ENCODE data around the gene RIPPLY3. TPM values are rescaled to one million over a fixed set of nuclear protein-coding genes. Genes with fewer than 3 reads are reported as not detected.

RIPPLY3 gene
- total and polyA plus RNA-seq, 2 donors (not counting 1 experiment from before 2014, with no cell fraction given), result 0.03 TPM; not detected in 1

DNA sequence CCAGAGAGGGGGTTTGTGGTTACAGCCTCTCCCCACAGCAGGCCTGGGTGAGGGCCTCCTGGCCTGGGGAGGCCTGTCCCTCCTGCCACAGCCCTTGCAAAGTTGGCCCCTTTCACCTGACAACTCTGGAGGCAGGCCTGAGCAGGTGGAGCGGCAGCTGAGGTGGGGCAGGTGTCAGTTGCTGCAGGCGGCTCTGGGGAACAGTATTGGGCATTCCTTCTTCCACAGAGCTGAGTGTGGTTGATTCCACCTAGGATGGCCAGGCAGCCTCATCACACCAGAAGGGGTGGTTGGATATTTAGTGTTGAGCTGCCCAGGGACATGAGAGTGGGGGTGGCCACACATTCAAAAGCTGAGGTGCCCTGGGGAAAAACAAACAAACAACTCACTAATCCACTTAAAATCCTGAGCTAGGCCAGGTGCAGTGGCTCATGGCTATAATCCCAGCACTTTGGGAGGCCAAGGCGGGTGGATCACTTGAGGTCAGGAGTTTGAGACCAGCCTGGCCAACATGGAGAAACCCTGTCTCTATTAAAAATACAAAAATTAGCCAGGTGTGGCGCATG is 35.3 kb downstream of the RIPPLY3 start:
- DNase-seq (ENCODE audit: low read depth in 2 of 2), result no peak

DNA sequence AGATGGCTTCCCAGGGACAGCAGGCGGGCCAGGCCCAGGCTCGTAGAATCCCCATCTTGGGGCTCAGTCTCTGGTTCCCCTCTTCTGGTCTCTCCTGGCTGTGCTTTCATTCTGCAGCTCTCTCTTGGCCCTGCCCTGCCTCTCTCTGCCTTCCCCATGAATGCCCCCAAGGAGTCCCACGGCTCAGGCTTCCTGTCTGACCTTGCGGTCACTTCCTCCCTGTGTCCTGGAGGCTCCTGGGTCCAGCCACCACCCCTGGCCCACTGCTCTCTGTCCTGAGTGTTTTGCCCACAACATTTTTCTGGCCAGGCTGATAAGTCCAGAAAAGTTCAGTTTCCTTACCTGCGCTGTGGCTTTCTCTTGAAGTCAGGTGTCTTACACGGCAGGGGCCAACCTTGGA is 37.3 kb downstream of the RIPPLY3 start:
- no peaks in the 10 kb centered on the region for H4K20me1 ChIP-seq (ENCODE audit: control insufficient read depth, extremely low read depth, insufficient read depth, low read length)
- H3K27ac ChIP-seq (ENCODE audit: insufficient read depth, low read length), result no peak overlapping the region
- no peak overlapping the region for H2AFZ ChIP-seq (ENCODE audit: low read length)
- H3K27me3 ChIP-seq (ENCODE audit: control insufficient read depth, insufficient read depth, low read length), result no peaks in the 10 kb centered on the region
- no peaks in the 10 kb centered on the region for H3K79me2 ChIP-seq (ENCODE audit: control insufficient read depth, insufficient read depth, low read length)
- no peak overlapping the region for H3K9ac ChIP-seq (ENCODE audit: insufficient read depth, low read length)
- no peak for DNase-seq (ENCODE audit: low read depth in 2 of 2)
- no peaks in the 10 kb centered on the region for H3K4me1 ChIP-seq (ENCODE audit: control insufficient read depth, extremely low read depth, insufficient read depth, low read length)
- no peak overlapping the region for H3K4me3 ChIP-seq (replicated peaks in 1 of 4; ENCODE audit: control extremely low read depth in 1 of 4, insufficient read depth in 1 of 4, low read depth in 3 of 4, low read length in 4 of 4)
- no peaks in the 10 kb centered on the region for H3K36me3 ChIP-seq (ENCODE audit: control insufficient read depth, insufficient read depth, low read length)
- TF ChIP-seq, protein P1, sequence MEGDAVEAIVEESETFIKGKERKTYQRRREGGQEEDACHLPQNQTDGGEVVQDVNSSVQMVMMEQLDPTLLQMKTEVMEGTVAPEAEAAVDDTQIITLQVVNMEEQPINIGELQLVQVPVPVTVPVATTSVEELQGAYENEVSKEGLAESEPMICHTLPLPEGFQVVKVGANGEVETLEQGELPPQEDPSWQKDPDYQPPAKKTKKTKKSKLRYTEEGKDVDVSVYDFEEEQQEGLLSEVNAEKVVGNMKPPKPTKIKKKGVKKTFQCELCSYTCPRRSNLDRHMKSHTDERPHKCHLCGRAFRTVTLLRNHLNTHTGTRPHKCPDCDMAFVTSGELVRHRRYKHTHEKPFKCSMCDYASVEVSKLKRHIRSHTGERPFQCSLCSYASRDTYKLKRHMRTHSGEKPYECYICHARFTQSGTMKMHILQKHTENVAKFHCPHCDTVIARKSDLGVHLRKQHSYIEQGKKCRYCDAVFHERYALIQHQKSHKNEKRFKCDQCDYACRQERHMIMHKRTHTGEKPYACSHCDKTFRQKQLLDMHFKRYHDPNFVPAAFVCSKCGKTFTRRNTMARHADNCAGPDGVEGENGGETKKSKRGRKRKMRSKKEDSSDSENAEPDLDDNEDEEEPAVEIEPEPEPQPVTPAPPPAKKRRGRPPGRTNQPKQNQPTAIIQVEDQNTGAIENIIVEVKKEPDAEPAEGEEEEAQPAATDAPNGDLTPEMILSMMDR (conservative IDR thresholded peaks at IDR 0.05 in 1 of 2, IDR thresholded peaks at IDR 0.05 in 1 of 2; ENCODE audit: low read depth in 1 of 2, low read length in 2 of 2), result no peak
- TF ChIP-seq EZH2 (IDR thresholded peaks at IDR 0.05; ENCODE audit: low read length, missing control alignments), result no peak
- H3K9me3 ChIP-seq (ENCODE audit: control insufficient read depth, insufficient read depth, low read depth, low read length), result no peaks in the 10 kb centered on the region
- H3K4me2 ChIP-seq (ENCODE audit: extremely low read depth, insufficient read depth, low read length), result no peak overlapping the region

More for the DNA sequence above, 35.3 kb downstream of the RIPPLY3 start:
- no peaks in the 10 kb centered on the region for H3K9me3 ChIP-seq (ENCODE audit: control insufficient read depth, insufficient read depth, low read depth, low read length)
- no peak overlapping the region for H3K4me3 ChIP-seq (replicated peaks in 1 of 4; ENCODE audit: control extremely low read depth in 1 of 4, insufficient read depth in 1 of 4, low read depth in 3 of 4, low read length in 4 of 4)
- no peak overlapping the region for H3K27ac ChIP-seq (ENCODE audit: insufficient read depth, low read length)
- no peak overlapping the region for H3K9ac ChIP-seq (ENCODE audit: insufficient read depth, low read length)
- H3K4me1 ChIP-seq (ENCODE audit: control insufficient read depth, extremely low read depth, insufficient read depth, low read length), result no peaks in the 10 kb centered on the region
- TF ChIP-seq, protein P1 (conservative IDR thresholded peaks at IDR 0.05 in 1 of 2, IDR thresholded peaks at IDR 0.05 in 1 of 2; ENCODE audit: low read depth in 1 of 2, low read length in 2 of 2), result no peak
- no peak for TF ChIP-seq EZH2 (IDR thresholded peaks at IDR 0.05; ENCODE audit: low read length, missing control alignments)
- H3K36me3 ChIP-seq (ENCODE audit: control insufficient read depth, insufficient read depth, low read length), result no peaks in the 10 kb centered on the region
- no peak overlapping the region for H3K4me2 ChIP-seq (ENCODE audit: extremely low read depth, insufficient read depth, low read length)
- H4K20me1 ChIP-seq (ENCODE audit: control insufficient read depth, extremely low read depth, insufficient read depth, low read length), result no peaks in the 10 kb centered on the region
- H3K79me2 ChIP-seq (ENCODE audit: control insufficient read depth, insufficient read depth, low read length), result no peaks in the 10 kb centered on the region
- H3K27me3 ChIP-seq (ENCODE audit: control insufficient read depth, insufficient read depth, low read length), result peaks cover 3% of the 10 kb centered on the region
- no peak overlapping the region for H2AFZ ChIP-seq (ENCODE audit: low read length)

DNA sequence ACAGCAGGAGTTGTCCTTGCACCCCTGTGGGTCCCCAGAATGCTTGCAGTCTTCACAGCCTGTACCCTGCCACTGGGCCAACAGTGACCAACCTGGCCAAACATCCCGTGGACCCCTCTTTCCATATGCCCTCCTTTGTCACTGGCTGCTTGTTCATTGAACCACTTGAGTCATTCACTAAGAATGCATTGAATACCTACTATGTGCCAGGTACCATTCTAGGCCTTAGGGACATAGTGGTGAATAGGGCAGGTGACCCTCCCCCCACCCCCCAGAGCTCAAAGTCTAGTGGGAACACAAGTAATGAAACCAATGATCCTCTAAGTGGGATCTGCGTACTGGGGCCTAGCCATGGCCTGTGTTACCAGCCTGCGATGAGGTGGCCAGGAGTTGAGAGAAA is 38.1 kb downstream of the RIPPLY3 start:
- no peak for TF ChIP-seq EZH2 (IDR thresholded peaks at IDR 0.05; ENCODE audit: low read length, missing control alignments)
- Histone ChIP-seq H3K27me3 (ENCODE audit: control insufficient read depth, insufficient read depth, low read length) (no peaks in the 10 kb centered on the region), H3K9me3 (ENCODE audit: control insufficient read depth, insufficient read depth, low read depth, low read length) (no peaks in the 10 kb centered on the region), H3K4me1 (ENCODE audit: control insufficient read depth, extremely low read depth, insufficient read depth, low read length) (no peaks in the 10 kb centered on the region), H3K27ac (ENCODE audit: insufficient read depth, low read length) (no peak overlapping the region), H4K20me1 (ENCODE audit: control insufficient read depth, extremely low read depth, insufficient read depth, low read length) (no peaks in the 10 kb centered on the region), H2AFZ (ENCODE audit: low read length) (no peak overlapping the region), H3K4me2 (ENCODE audit: extremely low read depth, insufficient read depth, low read length) (no peak overlapping the region), H3K9ac (ENCODE audit: insufficient read depth, low read length) (no peak overlapping the region), H3K4me3 (replicated peaks in 1 of 4; ENCODE audit: control extremely low read depth in 1 of 4, insufficient read depth in 1 of 4, low read depth in 3 of 4, low read length in 4 of 4) (no peak overlapping the region), H3K79me2 (ENCODE audit: control insufficient read depth, insufficient read depth, low read length) (no peaks in the 10 kb centered on the region), H3K36me3 (ENCODE audit: control insufficient read depth, insufficient read depth, low read length) (no peaks in the 10 kb centered on the region)
- DNase-seq (ENCODE audit: low read depth in 2 of 2), result no peak
